Stimulated activated CD8-positive, alpha-beta memory T cell treated with anti-CD3 and anti-CD28 coated beads, Interleukin-15, amount 100 ng/mL, for 48 hours (primary cell): ENCODE results near the gene DALRD3.

ENCODE experiments used
- DNase-seq, 2 donors: peaks; one replicate each; pipeline ENCODE4 v3.0.0-alpha.2; 2020; ENCODE audit warnings: low read depth in 2 of 2

The DALRD3 gene

GRCh38 chr3:48980295-48980694 is 38.1 kb downstream of the DALRD3 start:
- no peak for DNase-seq

- no peak for DNase-seq
Measured at GRCh38 chr3:48979451-48979850, 38.9 kb downstream of the DALRD3 start.

- DNase-seq: no peak
Measured at GRCh38 chr3:48974076-48974864, 44.1 kb downstream of the DALRD3 start.

- DNase-seq: no peak
Measured at GRCh38 chr3:48970586-48970985, 47.8 kb downstream of the DALRD3 start.

GRCh38 chr3:48966876-48967361 is 51.5 kb downstream of the DALRD3 start:
- DNase-seq: no peak

GRCh38 chr3:48966367-48966766 is 52.0 kb downstream of the DALRD3 start:
- DNase-seq: no peak
